M059J (cell line): ENCODE results near the gene SMC6. TPM values are rescaled to one million over a fixed set of nuclear protein-coding genes. Genes with fewer than 3 reads are reported as not detected.

Experiments
- DNase-seq: peaks from one replicate; pipeline ENCODE4 v3.0.0-alpha.2; 2012; ENCODE audit warnings: low read depth
- total RNA-seq: library from RNA; depleted of rRNA; stranded (reverse); fragments of >200 nt; shearing (Covaris generic); gene quantifications from 2 replicates; pipeline ENCODE4 v1.2.3, GENCODE V29; 2014; rRNA removed

SMC6 gene, protein sequence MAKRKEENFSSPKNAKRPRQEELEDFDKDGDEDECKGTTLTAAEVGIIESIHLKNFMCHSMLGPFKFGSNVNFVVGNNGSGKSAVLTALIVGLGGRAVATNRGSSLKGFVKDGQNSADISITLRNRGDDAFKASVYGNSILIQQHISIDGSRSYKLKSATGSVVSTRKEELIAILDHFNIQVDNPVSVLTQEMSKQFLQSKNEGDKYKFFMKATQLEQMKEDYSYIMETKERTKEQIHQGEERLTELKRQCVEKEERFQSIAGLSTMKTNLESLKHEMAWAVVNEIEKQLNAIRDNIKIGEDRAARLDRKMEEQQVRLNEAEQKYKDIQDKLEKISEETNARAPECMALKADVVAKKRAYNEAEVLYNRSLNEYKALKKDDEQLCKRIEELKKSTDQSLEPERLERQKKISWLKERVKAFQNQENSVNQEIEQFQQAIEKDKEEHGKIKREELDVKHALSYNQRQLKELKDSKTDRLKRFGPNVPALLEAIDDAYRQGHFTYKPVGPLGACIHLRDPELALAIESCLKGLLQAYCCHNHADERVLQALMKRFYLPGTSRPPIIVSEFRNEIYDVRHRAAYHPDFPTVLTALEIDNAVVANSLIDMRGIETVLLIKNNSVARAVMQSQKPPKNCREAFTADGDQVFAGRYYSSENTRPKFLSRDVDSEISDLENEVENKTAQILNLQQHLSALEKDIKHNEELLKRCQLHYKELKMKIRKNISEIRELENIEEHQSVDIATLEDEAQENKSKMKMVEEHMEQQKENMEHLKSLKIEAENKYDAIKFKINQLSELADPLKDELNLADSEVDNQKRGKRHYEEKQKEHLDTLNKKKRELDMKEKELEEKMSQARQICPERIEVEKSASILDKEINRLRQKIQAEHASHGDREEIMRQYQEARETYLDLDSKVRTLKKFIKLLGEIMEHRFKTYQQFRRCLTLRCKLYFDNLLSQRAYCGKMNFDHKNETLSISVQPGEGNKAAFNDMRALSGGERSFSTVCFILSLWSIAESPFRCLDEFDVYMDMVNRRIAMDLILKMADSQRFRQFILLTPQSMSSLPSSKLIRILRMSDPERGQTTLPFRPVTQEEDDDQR
- total RNA-seq = 12.5 and 12.9 TPM in 2 replicates

DNA sequence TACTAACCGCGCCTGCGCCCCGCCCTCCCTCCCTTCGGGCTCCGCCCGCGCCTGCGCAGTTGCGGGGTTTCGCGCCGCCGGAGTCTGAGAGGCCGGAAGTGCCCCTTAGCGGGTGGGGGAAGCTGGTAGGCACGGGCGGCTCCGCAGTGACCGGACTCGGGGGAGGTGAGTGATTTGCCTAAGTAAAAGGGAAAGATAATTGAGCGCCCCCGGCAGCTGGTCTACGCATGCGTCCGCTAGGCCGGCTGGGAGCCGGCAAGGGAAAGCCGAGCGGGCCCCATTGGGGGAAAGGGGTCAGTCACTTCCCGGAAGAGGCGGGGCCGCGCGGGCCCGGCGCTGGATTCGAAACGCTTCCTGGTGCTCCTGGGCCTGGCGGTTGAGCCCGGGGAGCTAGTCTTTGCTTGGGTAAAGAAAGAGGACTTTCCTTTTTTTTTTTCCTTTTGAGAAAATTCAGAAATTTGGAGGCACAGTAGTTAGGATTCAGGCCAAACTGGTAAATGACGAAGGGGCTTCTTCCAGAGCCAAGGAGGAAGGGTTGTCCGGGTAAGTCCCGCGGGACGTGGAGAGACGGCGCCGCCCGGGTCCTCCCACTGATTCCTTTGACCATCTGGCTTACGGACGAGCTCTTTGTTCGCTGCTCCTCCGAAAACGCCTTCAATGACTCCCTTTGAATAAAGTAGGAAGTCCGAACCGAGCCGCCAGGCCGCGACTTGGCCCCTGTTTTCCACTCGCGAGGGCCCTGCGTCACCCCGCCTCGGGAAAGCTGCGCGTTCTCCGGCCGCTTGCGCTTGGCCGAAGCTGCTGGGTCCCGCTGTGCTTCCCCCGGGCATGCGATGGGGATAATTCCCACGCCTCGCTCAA lies at the start of gene SMC6, which contains the start of gene GEN1:
Gene SMC6 (minus strand): TSS at position 8 of the 861 bp plus-strand sequence. CDS start 7,864 bp downstream, outside the sequence.
Gene GEN1 (plus strand): TSS at position 336 of the 861 bp plus-strand sequence. CDS start 5,806 bp downstream, outside the sequence.
- peak; percentile 88 for DNase-seq

DNA sequence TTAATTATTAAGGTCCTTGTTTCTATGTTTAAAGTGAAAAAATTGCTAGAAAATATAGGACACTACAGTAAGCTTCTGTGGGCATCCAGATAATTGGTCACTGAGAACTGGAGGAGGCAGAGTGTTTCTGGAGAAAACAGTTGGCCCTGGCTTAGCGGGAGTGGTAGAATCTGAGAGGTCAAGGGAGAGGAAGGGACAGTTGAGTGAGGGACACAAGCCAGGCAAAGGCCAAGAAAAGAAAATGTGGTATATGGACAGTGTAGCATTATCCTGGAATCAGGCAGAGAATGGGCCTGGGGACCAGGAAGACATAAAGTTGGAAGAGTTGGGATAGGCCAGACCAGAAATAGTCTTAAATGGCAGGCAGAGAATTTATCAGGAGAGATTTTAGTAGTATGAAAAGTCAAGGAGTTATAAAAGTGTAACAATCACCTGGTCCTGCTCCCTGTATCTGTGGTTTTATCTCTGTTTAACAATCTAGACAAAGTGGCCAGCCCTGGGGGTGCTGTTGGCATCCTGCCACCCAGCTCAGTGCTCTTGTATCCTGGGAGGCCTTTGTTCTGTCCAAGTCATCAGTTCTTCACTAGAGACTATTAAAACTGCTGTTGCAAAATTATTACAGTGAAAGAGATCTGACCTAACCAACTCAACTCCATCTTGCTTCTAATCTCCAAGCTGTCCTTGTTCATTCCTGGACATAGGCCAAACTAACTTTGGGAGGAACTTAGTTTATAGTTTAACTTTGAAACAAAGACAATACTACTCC lies 47.3 kb upstream of the SMC6 start:
- DNase-seq = peak; percentile 76

DNA sequence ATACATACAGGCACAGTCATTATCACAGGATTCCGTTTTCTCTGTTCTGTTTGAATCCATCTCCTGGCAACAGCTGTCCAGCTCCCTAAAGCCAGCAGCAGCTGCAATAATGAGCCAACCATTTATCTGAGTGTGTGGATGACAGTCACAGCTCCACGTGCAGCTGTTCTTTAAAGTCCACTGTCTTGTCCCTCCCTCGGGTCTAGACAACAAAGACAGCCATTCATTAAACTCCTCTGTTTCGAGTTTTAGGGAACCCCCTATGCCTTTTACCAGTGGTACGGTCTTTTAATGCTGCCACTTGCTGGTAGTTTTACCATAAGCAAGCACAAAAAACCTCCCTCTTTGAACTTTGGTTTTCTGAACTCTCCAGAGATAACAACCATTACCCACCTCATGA lies 46.6 kb upstream of the SMC6 start:
- DNase-seq = no peak

DNA sequence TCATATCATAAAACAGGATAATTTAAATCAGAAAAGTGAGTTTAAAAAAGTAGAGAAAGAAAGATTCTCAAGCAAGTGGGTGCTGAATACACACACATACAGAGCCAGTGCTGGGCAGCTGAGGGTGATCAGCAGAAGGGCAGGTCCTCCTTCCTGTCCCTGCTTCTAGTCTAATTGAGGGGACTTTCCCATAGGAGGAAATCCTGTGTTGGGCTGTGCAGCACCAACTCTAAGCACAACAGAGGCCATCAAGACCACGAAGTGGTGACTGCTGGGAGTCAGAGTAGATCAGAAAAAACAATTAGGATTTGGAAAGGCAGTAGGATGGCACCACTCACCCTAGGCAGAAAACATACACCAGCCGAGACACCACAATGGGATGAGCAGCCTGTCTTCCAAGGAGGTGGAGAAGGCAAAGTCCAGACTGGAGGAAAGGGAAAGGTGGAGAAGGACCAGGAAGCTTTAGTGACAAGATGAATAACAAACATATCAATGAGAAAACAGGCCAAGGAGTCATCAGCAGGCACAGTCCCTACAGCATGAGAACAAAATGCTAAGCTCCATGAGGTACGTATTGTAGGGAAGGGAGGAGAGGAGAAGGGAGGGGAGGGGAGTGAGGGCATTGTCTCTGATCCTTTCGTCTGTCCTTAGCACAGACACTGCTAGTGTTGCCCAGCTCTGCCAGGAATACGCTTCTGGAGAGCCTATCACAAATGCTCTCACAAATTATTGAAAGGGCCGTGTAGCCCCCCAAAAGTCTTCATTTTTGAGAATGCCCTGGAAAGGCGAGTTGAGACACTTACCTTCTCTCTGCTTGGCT lies 45.9 kb upstream of the SMC6 start:
- no peak for DNase-seq

DNA sequence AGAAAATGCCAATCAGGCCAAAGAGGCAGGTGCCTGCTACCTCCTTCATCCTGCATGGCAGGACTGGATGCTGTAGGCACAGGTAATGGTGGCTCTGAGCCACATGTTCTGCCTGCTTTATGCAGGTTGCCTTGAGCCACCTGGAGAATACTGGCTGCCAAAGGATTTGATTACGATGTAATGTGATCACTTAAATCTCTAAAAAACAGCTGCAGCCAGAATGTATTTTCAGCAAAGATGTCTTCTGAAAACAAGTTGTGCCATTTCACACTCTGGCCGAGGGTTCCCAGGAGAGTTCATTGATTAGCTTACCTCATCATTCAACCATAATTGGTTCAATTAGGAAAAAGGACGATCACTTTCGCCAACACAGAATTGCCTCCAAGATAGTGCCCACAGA lies 44.7 kb upstream of the SMC6 start:
- no peak for DNase-seq

DNA sequence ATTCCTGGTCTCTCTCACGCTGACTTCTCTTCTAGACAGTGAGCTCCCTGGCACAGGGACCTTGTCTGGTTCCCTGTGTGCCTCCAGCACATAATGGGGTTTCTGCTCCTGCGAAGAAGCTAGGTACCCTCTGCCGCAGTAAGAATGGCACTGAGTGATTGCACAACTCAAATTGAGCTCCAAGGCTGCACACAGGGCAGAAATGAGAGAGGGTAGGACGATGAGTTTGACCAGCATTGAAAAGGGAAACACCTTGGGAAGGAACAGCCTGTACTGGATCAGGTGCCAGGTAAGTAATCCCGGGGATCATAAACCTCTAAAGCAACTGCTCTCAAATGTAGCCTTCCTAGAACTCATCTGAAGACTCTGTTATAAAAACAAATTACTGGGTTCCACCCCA lies 41.7 kb upstream of the SMC6 start:
- DNase-seq = no peak

DNA sequence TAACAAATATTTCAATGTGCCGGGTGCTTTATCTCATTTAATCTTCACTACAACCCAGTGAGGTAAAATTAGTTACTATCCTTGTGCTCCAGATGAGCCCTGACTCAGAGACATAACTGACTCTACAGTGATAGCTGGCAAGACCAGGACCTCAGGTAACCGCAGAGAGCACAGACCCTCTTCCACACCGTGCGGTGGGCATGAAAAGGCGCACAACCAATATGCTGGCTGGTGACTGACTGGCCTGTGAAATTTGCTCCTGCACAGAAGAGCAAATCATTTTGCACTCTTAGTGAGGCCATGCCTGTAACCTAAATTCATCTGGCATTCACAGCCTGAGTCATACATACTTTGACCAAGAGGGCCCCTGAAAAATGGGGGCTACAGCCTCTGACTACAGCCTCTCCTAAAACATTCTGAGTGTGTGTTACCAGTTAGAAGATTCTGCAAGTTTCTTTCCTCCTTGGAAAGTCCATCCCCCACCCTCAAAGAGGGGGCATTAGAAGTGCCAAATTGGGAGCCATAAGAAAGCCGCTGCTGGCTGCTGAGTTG lies 40.3 kb upstream of the SMC6 start:
- no peak for DNase-seq

DNA sequence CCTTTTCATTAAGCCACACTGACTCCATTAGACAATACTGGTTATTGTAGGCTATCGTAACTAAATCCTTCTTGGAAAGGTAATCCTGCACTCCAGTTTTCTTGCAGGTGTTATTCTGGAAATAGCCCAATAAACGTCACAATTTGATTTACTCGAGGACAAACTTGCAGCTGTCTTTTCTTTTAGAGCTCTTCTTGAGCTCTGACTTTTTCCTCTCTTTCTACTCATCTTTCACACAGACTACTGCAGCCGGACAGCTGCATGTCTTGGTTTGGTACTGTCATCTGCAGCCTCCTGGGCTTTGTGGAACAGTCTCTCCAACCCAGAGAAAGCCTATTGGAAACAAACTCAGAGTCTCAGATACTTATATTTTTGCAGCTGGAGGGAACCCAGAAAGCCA lies 39.7 kb upstream of the SMC6 start:
- no peak for DNase-seq

DNA sequence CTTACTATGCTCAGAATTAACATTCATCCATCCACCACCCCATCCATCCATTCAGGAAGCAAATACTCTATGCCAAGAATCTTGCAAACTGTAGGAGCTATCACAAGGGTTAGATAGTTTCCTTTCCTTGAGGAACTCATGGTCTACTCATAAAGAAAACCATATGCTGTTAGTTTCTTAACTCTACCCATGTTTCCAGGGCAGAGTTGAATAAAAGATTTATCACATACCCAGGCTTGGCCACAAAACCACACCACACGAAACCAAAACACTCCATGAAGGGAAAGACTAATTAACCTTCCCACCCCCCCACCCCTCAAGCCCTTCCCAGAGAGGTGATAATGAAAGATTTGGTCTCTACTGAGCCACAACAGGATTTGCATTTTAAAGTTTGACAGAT lies 38.9 kb upstream of the SMC6 start:
- no peak for DNase-seq

DNA sequence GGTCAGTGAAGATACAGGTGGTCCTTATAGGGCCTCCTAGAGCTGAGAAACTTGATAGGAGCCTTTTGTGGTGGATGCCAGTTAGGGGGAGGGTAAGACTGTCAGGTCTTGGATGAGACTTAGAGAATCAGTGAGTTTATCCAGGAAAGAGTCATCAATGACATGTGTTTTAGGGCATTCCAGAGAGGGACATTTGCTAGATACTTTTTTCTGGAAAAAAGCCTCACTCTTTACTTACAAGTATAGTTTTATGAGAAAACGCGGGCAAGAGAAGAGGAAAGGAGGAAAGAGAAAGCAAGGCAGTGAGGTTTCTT lies 38.2 kb upstream of the SMC6 start:
- DNase-seq = no peak

DNA sequence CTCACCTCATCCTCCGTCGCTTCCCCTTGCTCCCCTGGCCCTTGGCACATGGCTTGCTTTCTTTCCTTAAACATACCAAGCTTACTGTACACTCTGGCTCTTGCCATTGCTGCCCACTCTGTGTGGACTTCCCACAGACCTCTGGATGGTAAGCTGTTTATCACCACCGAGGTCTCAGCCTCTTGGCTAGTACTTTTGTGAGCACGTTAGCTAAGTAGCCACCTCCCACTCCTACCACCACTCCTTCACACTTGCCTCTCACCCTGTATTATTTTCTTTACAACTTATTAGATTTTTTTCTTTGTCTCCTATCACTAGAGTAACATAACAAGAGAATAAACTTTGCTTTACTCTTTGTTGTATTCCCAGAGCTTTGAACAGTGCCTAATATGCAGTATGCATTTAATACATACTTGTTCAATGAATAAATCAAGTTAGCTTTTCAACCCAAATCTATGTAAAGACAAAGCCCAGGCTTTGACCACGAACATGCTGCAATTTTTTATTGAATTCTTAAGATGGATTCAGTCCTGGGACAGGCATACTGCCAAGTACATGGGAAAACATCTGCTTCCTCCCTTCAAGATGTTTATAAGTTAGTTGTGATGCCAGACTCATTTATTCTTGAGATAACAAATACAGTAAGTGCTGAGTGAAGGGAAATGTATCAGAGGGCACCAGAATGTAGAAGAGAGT lies 37.7 kb upstream of the SMC6 start:
- peak; percentile 34 for DNase-seq

DNA sequence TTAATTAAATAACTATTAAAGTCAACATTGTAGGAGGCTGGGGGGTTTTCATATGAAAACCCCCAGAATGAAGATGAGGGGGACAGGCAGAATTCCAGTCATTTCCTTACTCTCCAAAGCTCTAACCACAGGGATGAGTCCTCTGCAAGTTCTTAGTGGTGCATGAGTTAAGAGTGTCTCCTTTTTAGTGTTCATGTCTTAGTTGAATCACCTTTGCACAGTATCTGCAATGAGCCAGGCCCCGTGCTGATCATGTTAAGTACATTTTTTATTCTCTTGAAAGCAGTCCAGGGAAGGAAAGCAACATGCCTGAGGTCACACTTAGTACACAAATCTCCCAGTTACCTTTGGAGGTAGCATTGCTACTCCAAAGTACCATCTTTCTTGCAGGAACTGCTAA lies 36.9 kb upstream of the SMC6 start:
- no peak for DNase-seq

DNA sequence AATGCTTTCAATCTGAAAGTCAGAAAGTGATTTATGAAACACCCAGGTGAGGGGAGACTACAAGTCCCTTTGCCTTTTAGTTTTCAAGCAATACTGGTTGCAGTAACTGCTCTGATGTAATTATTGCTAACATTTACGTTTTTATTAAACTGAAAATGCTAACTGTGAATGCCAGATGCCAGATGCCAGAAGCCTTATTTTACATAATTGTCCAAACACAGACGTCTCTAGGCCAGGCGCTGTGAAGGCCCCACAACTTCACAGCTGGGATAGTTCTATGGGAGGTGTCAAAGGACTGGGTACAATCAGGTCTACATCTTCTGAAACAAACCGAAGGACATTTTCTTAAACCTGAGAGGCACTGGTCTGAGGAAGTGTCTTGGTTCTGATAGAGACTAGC lies 35.2 kb upstream of the SMC6 start:
- DNase-seq = no peak

DNA sequence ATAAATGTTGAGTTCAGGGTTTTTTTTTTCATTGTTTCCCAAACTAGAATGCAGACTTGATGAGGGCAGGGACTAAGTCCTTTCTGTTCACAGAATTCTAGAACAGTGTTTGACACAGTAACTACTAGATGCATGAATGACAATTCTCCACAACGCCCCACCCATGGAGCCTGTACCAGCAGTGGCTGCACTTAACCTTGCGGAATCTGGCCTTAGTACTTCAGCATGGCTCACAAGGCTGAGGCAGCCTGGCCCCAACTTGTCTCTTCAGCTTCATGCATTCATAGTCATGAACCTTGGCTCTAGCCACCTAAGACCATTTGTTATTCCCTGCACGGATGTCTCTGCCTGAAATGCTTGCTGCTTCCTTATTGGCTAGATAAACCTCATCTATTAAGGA lies 33.1 kb upstream of the SMC6 start:
- no peak for DNase-seq

DNA sequence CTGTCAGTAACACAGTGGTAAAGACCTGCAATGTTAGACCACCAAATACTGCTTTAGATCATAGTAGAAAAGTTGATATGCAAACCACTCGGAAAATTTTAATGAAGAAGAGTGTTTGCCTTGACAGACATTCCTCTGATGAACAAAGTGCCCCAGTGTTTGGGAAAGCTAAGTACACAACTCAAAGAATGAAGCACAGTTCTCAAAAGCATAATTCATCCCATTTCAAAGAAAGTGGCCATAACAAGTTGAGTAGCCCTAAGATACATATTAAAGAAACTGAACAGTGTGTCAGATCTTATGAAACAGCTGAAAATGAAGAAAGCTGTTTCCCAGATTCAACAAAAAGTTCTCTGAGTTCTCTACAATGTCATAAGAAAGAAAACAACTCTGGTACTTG lies 27.9 kb upstream of the SMC6 start:
- DNase-seq = no peak

DNA sequence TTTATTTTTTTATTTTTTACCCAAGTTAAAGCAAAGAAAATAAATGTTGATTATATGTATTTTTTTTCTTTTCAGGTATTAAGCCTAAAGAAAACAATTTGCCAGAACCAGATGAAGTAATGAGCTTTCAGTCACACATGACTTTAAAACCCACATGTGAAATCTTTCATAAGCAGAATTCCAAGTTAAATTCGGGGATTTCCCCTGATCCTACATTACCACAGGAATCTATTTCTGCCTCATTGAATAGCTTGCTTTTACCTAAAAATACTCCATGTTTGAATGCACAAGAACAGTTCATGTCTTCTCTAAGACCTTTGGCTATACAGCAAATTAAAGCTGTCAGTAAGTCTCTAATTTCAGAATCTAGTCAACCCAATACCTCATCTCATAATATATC lies 26.9 kb upstream of the SMC6 start:
- DNase-seq = no peak

DNA sequence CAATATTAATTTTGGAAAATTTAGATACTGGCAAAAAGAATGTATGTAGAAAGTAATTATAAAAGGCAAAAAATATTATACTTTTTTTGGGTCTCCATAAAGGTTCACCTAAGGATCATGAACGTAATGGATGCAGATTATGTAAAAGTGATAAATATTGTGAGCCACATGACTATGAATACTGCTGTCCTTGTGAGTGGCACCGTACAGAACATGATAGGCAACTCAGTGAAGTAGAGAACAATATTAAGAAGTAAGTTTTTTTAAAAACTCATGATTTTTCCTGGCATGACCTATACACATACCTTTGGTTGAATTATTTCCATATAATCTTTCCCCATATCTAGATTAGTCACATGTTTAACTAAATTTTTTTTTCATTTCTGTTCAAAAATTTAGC lies 18.9 kb upstream of the SMC6 start:
- DNase-seq = no peak

DNA sequence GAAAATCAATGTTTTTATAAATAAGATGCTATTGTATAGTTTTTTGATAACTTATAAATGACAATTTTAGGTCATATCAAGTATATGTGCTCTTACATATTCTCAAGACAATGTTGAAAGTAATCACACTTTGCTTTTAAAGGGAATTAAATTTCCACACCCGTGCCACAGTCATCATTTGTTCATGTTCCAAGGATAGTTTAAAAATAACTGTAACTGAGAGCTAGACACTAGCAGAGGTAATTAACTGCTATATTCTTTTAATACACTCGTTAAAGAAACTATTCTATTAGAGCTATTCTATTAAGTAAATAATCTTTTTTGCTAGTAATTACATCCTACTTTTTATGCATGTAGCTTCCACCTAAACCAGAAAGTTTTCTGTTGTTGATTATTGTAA lies 18.3 kb upstream of the SMC6 start:
- no peak for DNase-seq

DNA sequence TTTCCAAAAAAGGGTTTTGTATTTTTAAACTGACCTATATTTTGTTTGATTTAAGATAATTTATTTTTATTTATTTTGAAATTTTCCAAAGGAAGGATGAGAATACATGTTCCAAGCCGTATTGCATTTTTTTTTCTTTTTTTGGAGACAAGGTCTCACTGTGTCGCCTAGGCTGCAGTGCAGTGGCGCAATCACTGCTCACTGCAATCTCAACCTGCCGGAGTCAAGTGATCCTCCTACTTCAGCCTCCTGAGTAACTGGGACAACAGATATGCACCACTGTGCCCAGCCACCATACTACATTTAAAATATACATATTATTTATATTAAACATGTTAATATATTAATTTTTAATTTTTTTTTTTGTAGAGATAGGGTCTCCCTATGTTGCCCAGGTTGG lies 15.3 kb upstream of the SMC6 start:
- no peak for DNase-seq
